ENCODE measurements around the gene DNAJC28. TPM values are rescaled to one million over a fixed set of nuclear protein-coding genes. Genes with fewer than 3 reads are reported as not detected.

DNAJC28 gene
- total RNA-seq, 1 experiment from 2014 or later = 3.5 TPM

GRCh38 chr21:33441489-33442477 is 49.7 kb downstream of the DNAJC28 start (continued):
- TF ChIP-seq CTCF (IDR thresholded peaks at IDR 0.05) = no peak

Other genes with a start within 250 kb of the DNAJC28 start
- gene IL10RB, start 225.3 kb downstream of the DNAJC28 start, total RNA-seq (2021) = 3.7 to 5.1 TPM (median 4.1 TPM) in 3 replicates
- 12.2 to 14.6 TPM (median 13.2 TPM) in 3 replicates for gene IFNAR1, start 166.7 kb downstream of the DNAJC28 start, total RNA-seq (2021)
- 34.1 to 37.3 TPM (median 35.7 TPM) in 3 replicates for gene IFNGR2, start 88.3 kb downstream of the DNAJC28 start, total RNA-seq (2021)
- 21.0 to 26.0 TPM (median 25.4 TPM) in 3 replicates for gene TMEM50B, start 11.7 kb downstream of the DNAJC28 start, total RNA-seq (2021)
- gene GART, start 50.4 kb upstream of the DNAJC28 start, total RNA-seq (2021) = 173 to 223 TPM (median 177 TPM) in 3 replicates
- gene SON, start 51.3 kb upstream of the DNAJC28 start, total RNA-seq (2021) = 259 to 309 TPM (median 274 TPM) in 3 replicates
- 27.5 to 32.2 TPM (median 29.6 TPM) in 3 replicates for gene DONSON, start 97.0 kb upstream of the DNAJC28 start, total RNA-seq (2021)
- 21.9 to 31.8 TPM (median 24.7 TPM) in 3 replicates for gene CRYZL1, start 150.0 kb upstream of the DNAJC28 start, total RNA-seq (2021)
- 66.0 to 79.4 TPM (median 69.6 TPM) in 3 replicates for gene ITSN1, start 150.8 kb upstream of the DNAJC28 start, total RNA-seq (2021)

Measured in WTC11 (cell line).